ENCODE data around the gene FPGS.

Gene FPGS

DNA sequence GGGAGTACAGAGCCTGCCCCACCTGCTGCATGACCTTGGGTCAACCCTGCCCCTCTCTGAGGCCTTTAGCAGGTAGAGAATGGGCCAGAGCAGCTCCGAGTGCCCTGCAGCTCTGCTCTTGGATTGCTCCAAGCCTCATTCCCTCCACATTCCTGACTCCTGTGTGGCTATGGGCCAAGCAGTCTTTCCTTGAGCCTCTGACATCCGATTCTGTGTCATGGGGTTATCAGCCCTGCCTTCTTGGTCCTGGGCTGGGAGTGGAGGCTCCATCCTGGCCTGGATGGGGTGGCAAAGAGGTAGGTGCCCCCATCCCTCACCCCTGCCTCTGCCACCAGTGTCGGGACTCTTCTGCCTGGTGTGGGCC lies 13.7 kb downstream of the FPGS start:
- peaks cover 26 to 74% of the 10 kb centered on the region in 2 donors for H3K36me3 ChIP-seq (ENCODE audit: control insufficient read depth in 1 of 2, insufficient read depth in 2 of 2, low read length in 2 of 2)
- H3K9me3 ChIP-seq (ENCODE audit: control insufficient read depth in 1 of 2, low read length in 2 of 2) = no peaks in the 10 kb centered on the region
- H3K4me3 ChIP-seq (ENCODE audit: low read depth in 1 of 2, low read length in 2 of 2) = no peak overlapping the region
- H3K27me3 ChIP-seq (ENCODE audit: low read depth, low read length) = no peaks in the 10 kb centered on the region
- H3K4me1 ChIP-seq (ENCODE audit: control insufficient read depth in 1 of 2, insufficient read depth in 2 of 2, low read length in 2 of 2) = no peaks in the 10 kb centered on the region
- no peak overlapping the region for H3K27ac ChIP-seq (ENCODE audit: low read length)

- Histone ChIP-seq H3K36me3 (ENCODE audit: control insufficient read depth in 1 of 2, insufficient read depth in 2 of 2, low read length in 2 of 2) (peaks cover 26 to 74% of the 10 kb centered on the region in 2 donors), H3K4me1 (ENCODE audit: control insufficient read depth in 1 of 2, insufficient read depth in 2 of 2, low read length in 2 of 2) (no peaks in the 10 kb centered on the region), H3K9me3 (ENCODE audit: control insufficient read depth in 1 of 2, low read length in 2 of 2) (no peaks in the 10 kb centered on the region), H3K4me3 (ENCODE audit: low read depth in 1 of 2, low read length in 2 of 2) (no peak overlapping the region), H3K27ac (ENCODE audit: low read length) (no peak overlapping the region), H3K27me3 (ENCODE audit: low read depth, low read length) (no peaks in the 10 kb centered on the region)
These were observed 14.0 kb downstream of the FPGS start for GRCh38 chr9:127816728-127817127.

DNA sequence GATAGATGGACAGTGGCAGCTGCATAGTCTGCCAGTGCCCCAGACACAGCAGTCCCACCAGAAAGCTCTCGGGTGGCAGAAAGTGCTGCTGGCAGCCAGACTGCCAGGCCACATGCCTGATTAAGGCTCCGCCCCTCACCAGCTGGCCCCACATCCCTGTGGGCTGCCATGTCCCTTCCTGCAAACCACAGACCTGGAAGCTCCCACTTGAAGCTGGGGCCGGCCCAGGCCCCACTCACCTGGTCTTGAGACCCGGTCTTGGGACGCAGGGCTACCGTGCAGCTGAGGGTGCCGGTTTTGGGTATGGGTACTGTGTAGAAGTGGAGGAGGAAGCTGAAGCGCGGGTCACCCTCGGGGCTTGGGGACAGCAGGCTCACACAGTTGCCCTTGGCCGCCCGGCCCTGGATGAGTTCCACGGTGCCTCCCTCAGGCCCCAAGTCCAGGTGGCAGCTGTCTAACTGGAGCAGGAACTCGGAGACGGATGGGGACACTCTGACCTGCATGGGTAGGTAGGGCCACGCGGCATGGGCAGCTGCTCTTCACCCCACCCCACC lies 15.3 kb downstream of the FPGS start:
- Histone ChIP-seq H3K9me3 (ENCODE audit: control insufficient read depth in 1 of 2, low read length in 2 of 2) (no peaks in the 10 kb centered on the region), H3K36me3 (ENCODE audit: control insufficient read depth in 1 of 2, insufficient read depth in 2 of 2, low read length in 2 of 2) (peaks cover 22 to 75% of the 10 kb centered on the region in 2 donors), H3K27ac (ENCODE audit: low read length) (no peak overlapping the region), H3K27me3 (ENCODE audit: low read depth, low read length) (no peaks in the 10 kb centered on the region), H3K4me1 (ENCODE audit: control insufficient read depth in 1 of 2, insufficient read depth in 2 of 2, low read length in 2 of 2) (no peaks in the 10 kb centered on the region), H3K4me3 (ENCODE audit: low read depth in 1 of 2, low read length in 2 of 2) (no peak overlapping the region)

DNA sequence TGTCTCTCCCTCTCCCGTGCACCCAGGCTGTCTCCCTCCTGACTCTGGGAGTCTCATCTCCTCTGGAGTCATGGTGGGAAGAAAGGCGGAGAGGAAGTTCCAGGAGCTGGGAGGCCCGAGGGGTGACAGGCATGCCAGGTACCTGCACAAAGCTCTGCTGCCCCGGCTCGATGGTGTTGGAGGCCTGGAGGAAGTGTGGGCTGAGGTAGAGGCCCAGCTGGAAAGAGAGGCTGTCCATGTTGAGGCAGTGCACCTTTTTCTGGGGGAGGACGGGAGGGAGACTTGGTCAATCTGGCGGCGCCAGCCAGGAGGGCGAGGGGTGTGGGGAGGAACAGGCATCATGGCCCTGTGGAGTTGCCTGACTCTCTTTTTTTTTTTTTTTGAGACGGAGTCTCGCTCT lies 15.9 kb downstream of the FPGS start:
- Histone ChIP-seq H3K36me3 (ENCODE audit: control insufficient read depth in 1 of 2, insufficient read depth in 2 of 2, low read length in 2 of 2) (peaks cover 18 to 69% of the 10 kb centered on the region in 2 donors), H3K27me3 (ENCODE audit: low read depth, low read length) (no peaks in the 10 kb centered on the region), H3K27ac (ENCODE audit: low read length) (no peak overlapping the region), H3K9me3 (ENCODE audit: control insufficient read depth in 1 of 2, low read length in 2 of 2) (no peaks in the 10 kb centered on the region), H3K4me3 (ENCODE audit: low read depth in 1 of 2, low read length in 2 of 2) (no peak overlapping the region), H3K4me1 (ENCODE audit: control insufficient read depth in 1 of 2, insufficient read depth in 2 of 2, low read length in 2 of 2) (no peaks in the 10 kb centered on the region)

- H3K4me3 ChIP-seq (ENCODE audit: low read depth in 1 of 2, low read length in 2 of 2) = no peak overlapping the region
- H3K9me3 ChIP-seq (ENCODE audit: control insufficient read depth in 1 of 2, low read length in 2 of 2) = no peaks in the 10 kb centered on the region
- H3K27ac ChIP-seq (ENCODE audit: low read length) = no peak overlapping the region
- H3K4me1 ChIP-seq (ENCODE audit: control insufficient read depth in 1 of 2, insufficient read depth in 2 of 2, low read length in 2 of 2) = peaks cover 0 to 16% of the 10 kb centered on the region in 2 donors
- H3K36me3 ChIP-seq (ENCODE audit: control insufficient read depth in 1 of 2, insufficient read depth in 2 of 2, low read length in 2 of 2) = peaks cover 24 to 50% of the 10 kb centered on the region in 2 donors
- H3K27me3 ChIP-seq (ENCODE audit: low read depth, low read length) = no peaks in the 10 kb centered on the region
These were observed 19.4 kb downstream of the FPGS start for GRCh38 chr9:127822108-127822507.

- no peaks in the 10 kb centered on the region for H3K27me3 ChIP-seq (ENCODE audit: low read depth, low read length)
- H3K4me3 ChIP-seq (ENCODE audit: low read depth in 1 of 2, low read length in 2 of 2) = no peak overlapping the region
- peaks cover 17 to 24% of the 10 kb centered on the region in 2 donors for H3K36me3 ChIP-seq (ENCODE audit: control insufficient read depth in 1 of 2, insufficient read depth in 2 of 2, low read length in 2 of 2)
- H3K4me1 ChIP-seq (ENCODE audit: control insufficient read depth in 1 of 2, insufficient read depth in 2 of 2, low read length in 2 of 2) = peaks cover 0 to 27% of the 10 kb centered on the region in 2 donors
- H3K9me3 ChIP-seq (ENCODE audit: control insufficient read depth in 1 of 2, low read length in 2 of 2) = no peaks in the 10 kb centered on the region
- H3K27ac ChIP-seq (ENCODE audit: low read length) = no peak overlapping the region
These were observed 22.8 kb downstream of the FPGS start for GRCh38 chr9:127825319-127826051.

- H3K4me3 ChIP-seq (ENCODE audit: low read depth in 1 of 2, low read length in 2 of 2) = no peak overlapping the region
- peaks cover 17 to 19% of the 10 kb centered on the region in 2 donors for H3K36me3 ChIP-seq (ENCODE audit: control insufficient read depth in 1 of 2, insufficient read depth in 2 of 2, low read length in 2 of 2)
- no peaks in the 10 kb centered on the region for H3K9me3 ChIP-seq (ENCODE audit: control insufficient read depth in 1 of 2, low read length in 2 of 2)
- no peaks in the 10 kb centered on the region for H3K27me3 ChIP-seq (ENCODE audit: low read depth, low read length)
- no peak overlapping the region for H3K27ac ChIP-seq (ENCODE audit: low read length)
- H3K4me1 ChIP-seq (ENCODE audit: control insufficient read depth in 1 of 2, insufficient read depth in 2 of 2, low read length in 2 of 2) = peaks cover 0 to 27% of the 10 kb centered on the region in 2 donors
These were observed 23.7 kb downstream of the FPGS start for GRCh38 chr9:127826253-127826913.

DNA sequence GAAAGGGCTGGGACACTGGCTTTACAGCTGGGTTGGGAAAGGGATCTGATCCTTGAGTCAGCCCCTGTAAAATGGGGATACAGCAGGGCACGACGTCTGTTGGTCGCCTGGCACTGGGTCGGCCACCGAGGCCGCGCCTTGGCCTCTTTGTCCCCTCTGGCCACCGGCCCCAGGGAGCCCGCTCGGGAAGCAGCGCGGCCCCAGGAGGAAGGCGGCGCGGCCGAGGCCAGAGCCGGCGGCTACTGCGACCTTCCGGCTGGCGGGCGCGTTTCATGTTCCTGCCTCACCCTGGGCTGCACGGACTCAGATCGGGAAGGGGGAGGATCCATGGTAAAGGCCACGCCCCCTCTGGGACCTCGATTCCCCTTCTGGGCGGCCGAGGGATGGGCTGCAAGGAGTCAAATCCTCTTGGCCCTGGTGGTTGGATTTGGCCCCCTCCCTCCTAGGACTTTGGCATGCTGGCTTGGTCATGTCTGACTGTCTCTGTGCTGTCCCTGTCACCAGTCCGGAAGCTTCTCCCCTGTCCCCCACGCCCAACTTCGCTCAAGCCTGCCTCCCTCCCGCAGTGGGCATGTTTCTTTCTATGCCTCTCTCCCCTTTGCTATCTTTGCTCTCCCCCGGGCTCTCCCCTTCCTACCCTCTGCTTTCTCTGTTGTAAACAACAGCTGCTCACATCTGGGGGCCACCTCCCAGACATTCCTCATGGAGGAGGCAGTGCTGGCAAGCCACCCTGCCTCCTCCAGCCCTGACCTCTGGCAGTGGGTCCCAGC lies 25.8 kb downstream of the FPGS start:
- peaks cover 15 to 17% of the 10 kb centered on the region in 2 donors for H3K36me3 ChIP-seq (ENCODE audit: control insufficient read depth in 1 of 2, insufficient read depth in 2 of 2, low read length in 2 of 2)
- H3K27me3 ChIP-seq (ENCODE audit: low read depth, low read length) = no peaks in the 10 kb centered on the region
- no peaks in the 10 kb centered on the region for H3K9me3 ChIP-seq (ENCODE audit: control insufficient read depth in 1 of 2, low read length in 2 of 2)
- peak overlapping the region; percentile 77 for H3K27ac ChIP-seq (ENCODE audit: low read length)
- peaks cover 0 to 34% of the 10 kb centered on the region in 2 donors for H3K4me1 ChIP-seq (ENCODE audit: control insufficient read depth in 1 of 2, insufficient read depth in 2 of 2, low read length in 2 of 2)
- peak overlapping the region; percentile 23 to 49 for H3K4me3 ChIP-seq (ENCODE audit: low read depth in 1 of 2, low read length in 2 of 2)

DNA sequence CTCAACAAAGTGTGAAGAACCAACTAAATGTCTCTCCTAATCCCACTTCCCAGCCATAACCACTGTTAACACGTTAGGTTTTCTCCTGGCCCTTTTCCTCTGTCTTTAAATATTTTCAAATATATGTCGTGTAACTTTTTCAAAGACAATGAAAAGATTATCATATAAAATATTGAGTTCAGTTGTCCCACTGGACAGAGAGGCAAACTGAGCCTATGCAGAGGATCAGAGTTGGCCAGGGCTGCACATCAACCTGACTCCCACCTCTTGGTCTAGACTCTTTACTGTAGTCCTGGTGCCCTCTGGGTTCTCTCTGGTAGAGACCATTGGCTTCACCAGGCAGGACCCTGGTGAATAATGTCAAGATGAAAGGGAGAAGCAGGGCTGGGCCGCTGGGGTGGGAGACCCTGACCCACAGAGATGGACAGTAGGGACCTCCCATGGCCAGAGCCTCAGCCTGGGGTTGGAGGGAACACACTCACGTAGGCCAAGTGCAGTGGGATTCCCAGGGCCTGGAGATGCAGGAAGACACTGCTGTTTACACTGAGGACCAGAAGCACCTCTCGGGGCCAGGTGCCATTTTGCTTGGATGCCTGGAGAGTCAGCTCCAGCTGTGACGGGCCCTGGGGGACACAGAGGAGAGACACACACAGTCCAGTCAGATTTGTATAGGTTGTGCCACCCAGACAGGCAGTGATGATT lies 26.7 kb downstream of the FPGS start:
- Histone ChIP-seq H3K4me1 (ENCODE audit: control insufficient read depth in 1 of 2, insufficient read depth in 2 of 2, low read length in 2 of 2) (peaks cover 0 to 34% of the 10 kb centered on the region in 2 donors), H3K9me3 (ENCODE audit: control insufficient read depth in 1 of 2, low read length in 2 of 2) (no peaks in the 10 kb centered on the region), H3K27ac (ENCODE audit: low read length) (peak overlapping the region; percentile 77), H3K36me3 (ENCODE audit: control insufficient read depth in 1 of 2, insufficient read depth in 2 of 2, low read length in 2 of 2) (peaks cover 11 to 13% of the 10 kb centered on the region in 2 donors), H3K27me3 (ENCODE audit: low read depth, low read length) (no peaks in the 10 kb centered on the region), H3K4me3 (ENCODE audit: low read depth in 1 of 2, low read length in 2 of 2) (no peak overlapping the region)

DNA sequence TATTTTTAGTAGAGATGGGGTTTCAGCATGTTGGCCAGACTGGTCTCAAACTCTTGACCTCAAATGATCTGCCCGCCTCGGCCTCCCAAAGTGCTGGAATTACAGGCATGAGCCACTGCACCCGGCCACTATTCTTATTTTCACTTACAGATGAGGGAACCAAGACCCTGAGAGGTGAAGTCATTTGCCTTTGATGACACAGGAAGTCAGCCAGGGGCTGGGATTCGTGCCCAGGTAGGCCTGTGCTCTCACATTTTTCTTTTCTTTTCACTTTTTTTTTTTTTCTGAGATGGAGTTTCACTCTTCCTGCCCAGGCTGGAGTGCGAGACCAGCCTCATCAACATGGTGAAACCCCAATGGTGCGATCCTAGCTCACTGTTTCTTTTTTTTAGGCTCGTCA lies 29.6 kb downstream of the FPGS start:
- Histone ChIP-seq H3K27ac (ENCODE audit: low read length) (no peak overlapping the region), H3K9me3 (ENCODE audit: control insufficient read depth in 1 of 2, low read length in 2 of 2) (no peaks in the 10 kb centered on the region)

More for the DNA sequence above, 29.6 kb downstream of the FPGS start:
- H3K4me1 ChIP-seq (ENCODE audit: control insufficient read depth in 1 of 2, insufficient read depth in 2 of 2, low read length in 2 of 2) = peaks cover 4 to 36% of the 10 kb centered on the region in 2 donors
- H3K36me3 ChIP-seq (ENCODE audit: control insufficient read depth in 1 of 2, insufficient read depth in 2 of 2, low read length in 2 of 2) = peaks cover 0 to 4% of the 10 kb centered on the region in 2 donors
- no peak overlapping the region for H3K4me3 ChIP-seq (ENCODE audit: low read depth in 1 of 2, low read length in 2 of 2)
- H3K27me3 ChIP-seq (ENCODE audit: low read depth, low read length) = no peaks in the 10 kb centered on the region

Measured in muscle layer of duodenum (tissue), 2 donors.